Esophagus muscularis mucosa (tissue), 4 donors: ENCODE results near the gene USP10. TPM values are rescaled to one million over a fixed set of nuclear protein-coding genes. Genes with fewer than 3 reads are reported as not detected.

Experiments used
- DNase-seq: peaks from one replicate; pipeline ENCODE4 v3.0.0-alpha.2; 2017; ENCODE audit errors: extremely low spot score
- H3K27ac ChIP-seq, 4 donors: fragments of 200-600 bp; sonication (generic); replicated peaks in 1 of 4; 1 replicate in 3 of 4; 2 replicates in 1 of 4; pipeline ENCODE4 v1.5.1; 2016 to 2019; ENCODE audit warnings: mild to moderate bottlenecking in 1 of 4
- H3K27me3 ChIP-seq, 4 donors: fragments of 200-600 bp; sonication (generic); one replicate each; pipeline versions ENCODE4 v1.5.1 to v1.6.0; 2016 to 2019
- H3K36me3 ChIP-seq, 4 donors: fragments of 200-600 bp; sonication (generic); one replicate each; pipeline ENCODE4 v1.5.1; 2016 to 2019
- H3K4me1 ChIP-seq, 4 donors: fragments of 200-600 bp; sonication (generic); one replicate each; pipeline ENCODE4 v1.5.1; 2016 to 2019
- H3K4me3 ChIP-seq, 4 donors: fragments of 200-600 bp; sonication (generic); 1 replicate in 2 of 4; 2 replicates in 2 of 4; pipeline ENCODE4 v1.5.1; 2016 to 2019; ENCODE audit warnings: mild to moderate bottlenecking in 4 of 4, moderate library complexity in 1 of 4
- H3K9me3 ChIP-seq, 4 donors: fragments of 200-600 bp; sonication (generic); 1 replicate in 3 of 4; 2 replicates in 1 of 4; pipeline ENCODE4 v1.5.1; 2016 to 2019
- CTCF ChIP-seq, 3 experiments: fragments of 200-600 bp in 2 of 3; fragments of 450-650 bp in 1 of 3; sonication (generic) in 2 of 3; IDR thresholded peaks; one replicate each; pipeline ENCODE4 v1.5.1; 2017 to 2019; ENCODE audit warnings: antibody characterized with exemption in 3 of 3, mild to moderate bottlenecking in 2 of 3, moderate library complexity in 1 of 3
- EP300 ChIP-seq: sonication (generic); formaldehyde crosslinking; IDR thresholded peaks from one replicate; pipeline ENCODE4 v1.6.1; 2017; ENCODE audit warnings: antibody characterized with exemption
- POLR2A ChIP-seq: fragments of 450-650 bp; IDR thresholded peaks from one replicate; pipeline ENCODE4 v1.6.1; 2017; ENCODE audit warnings: antibody characterized with exemption, moderate library complexity, mild to moderate bottlenecking, low read depth
- POLR2AphosphoS5 ChIP-seq, 2 donors: sonication (generic); formaldehyde crosslinking; IDR thresholded peaks; one replicate each; pipeline ENCODE4 v1.6.1; 2017; ENCODE audit warnings: antibody characterized with exemption in 2 of 2
- WGBS: methylation state at CpG from one replicate; pipeline ENCODE4 v1.1.5; 2018; 5-methylcytosine and 5-hydroxymethylcytosine counted together
- intact Hi-C: fragments of 100-400 bp; cut with DNase I; formaldehyde crosslinking; loops from one replicate; pipeline ENCODE4 v1.15.1; 2023
- total RNA-seq, 4 donors: library from RNA; depleted of rRNA; stranded (reverse); fragments of >200 nt; gene quantifications; one replicate each; pipeline versions ENCODE4 v1.1.0 to v1.2.1, GENCODE V29; 2016

Gene USP10
- total RNA-seq, 4 donors from 2014 or later: 45.3 to 71.2 (median 59.3) TPM

- H3K4me1 ChIP-seq: peaks cover 7 to 52% (median 34%) of the 10 kb centered on the region in 4 donors
- intact Hi-C loops: no loop called here
- no peak overlapping the region for H3K4me3 ChIP-seq
- H3K9me3 ChIP-seq: no peaks in the 10 kb centered on the region
- 82% methylated on average over 6 of the region's 7 CpGs for WGBS
- peaks cover 0 to 7% (median 0%) of the 10 kb centered on the region in 4 donors for H3K36me3 ChIP-seq
- H3K27me3 ChIP-seq: no peaks in the 10 kb centered on the region
- TF ChIP-seq POLR2AphosphoS5 (IDR thresholded peaks at IDR 0.05): no peak
- no peak for TF ChIP-seq EP300
- no peak for DNase-seq
- no peak overlapping the region for H3K27ac ChIP-seq
These were observed 16.9 kb downstream of the USP10 start for GRCh38 chr16:84716740-84717139.

GRCh38 chr16:84717484-84717883 is 17.7 kb downstream of the USP10 start:
- no peaks in the 10 kb centered on the region for H3K27me3 ChIP-seq
- H3K4me3 ChIP-seq: no peak overlapping the region
- H3K27ac ChIP-seq: no peak overlapping the region
- H3K36me3 ChIP-seq: peaks cover 0 to 7% (median 0%) of the 10 kb centered on the region in 4 donors
- peaks cover 7 to 49% (median 28%) of the 10 kb centered on the region in 4 donors for H3K4me1 ChIP-seq
- WGBS: 94% methylated on average over 2 of the region's 2 CpGs
- intact Hi-C loops: no loop called here
- no peak for DNase-seq
- no peaks in the 10 kb centered on the region for H3K9me3 ChIP-seq
- TF ChIP-seq POLR2A: no peak
- no peak for TF ChIP-seq POLR2AphosphoS5 (IDR thresholded peaks at IDR 0.05)
- TF ChIP-seq CTCF (IDR thresholded peaks at IDR 0.05): no peak
- no peak for TF ChIP-seq EP300

DNA sequence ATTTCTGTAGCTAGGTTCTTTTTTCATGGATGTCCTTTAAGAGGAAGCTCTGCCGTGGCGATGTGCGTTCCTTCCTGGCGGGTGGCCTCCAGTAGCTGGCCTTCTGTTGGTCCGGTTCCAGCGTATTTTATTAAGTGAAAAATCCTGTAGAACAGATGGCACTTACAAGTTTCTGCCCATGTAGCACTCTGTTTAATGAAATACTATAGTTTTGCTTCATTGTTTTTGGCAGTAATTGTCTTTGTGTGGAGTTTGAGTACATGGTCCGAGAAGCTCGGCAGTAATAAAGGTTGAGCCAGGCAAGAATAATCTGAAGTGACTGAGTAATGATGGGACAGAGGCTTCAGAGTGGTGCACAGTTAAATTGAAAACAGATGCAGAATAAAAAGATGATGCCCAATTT is 20.4 kb downstream of the USP10 start:
- TF ChIP-seq POLR2A (no peak), POLR2AphosphoS5 (IDR thresholded peaks at IDR 0.05) (no peak), EP300 (no peak), CTCF (IDR thresholded peaks at IDR 0.05) (no peak)
- Histone ChIP-seq H3K36me3 (peaks cover 0 to 7% (median 0%) of the 10 kb centered on the region in 4 donors), H3K27me3 (no peaks in the 10 kb centered on the region), H3K27ac (no peak overlapping the region), H3K4me1 (peaks cover 30 to 58% (median 40%) of the 10 kb centered on the region in 4 donors), H3K9me3 (no peaks in the 10 kb centered on the region), H3K4me3 (no peak overlapping the region)
- intact Hi-C loops: no loop called here
- WGBS: 78% methylated on average over 8 of the region's 8 CpGs
- no peak for DNase-seq

DNA sequence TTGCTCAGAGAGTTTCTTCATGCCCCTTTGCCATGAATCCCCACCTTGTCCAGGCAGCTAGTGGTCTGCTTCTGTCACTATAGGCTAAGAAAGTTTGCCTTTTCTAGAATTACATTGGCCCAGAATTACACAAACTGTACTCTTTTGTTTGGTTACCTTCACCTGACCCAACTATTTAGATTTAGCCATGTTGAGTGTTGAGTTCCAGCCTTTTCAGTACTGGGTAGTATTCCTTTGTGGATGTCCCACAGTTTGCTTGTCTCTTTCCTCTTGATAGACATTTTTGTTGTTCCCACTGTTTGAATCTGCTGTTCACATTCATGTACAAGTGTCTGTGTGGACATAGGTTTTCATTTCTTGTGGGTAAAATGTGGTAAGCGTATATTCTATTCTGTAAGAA is 22.3 kb downstream of the USP10 start:
- Histone ChIP-seq H3K27ac (no peak overlapping the region), H3K27me3 (no peaks in the 10 kb centered on the region), H3K36me3 (no peaks in the 10 kb centered on the region), H3K4me3 (no peak overlapping the region), H3K9me3 (no peaks in the 10 kb centered on the region), H3K4me1 (peaks cover 40 to 64% (median 53%) of the 10 kb centered on the region in 4 donors)
- DNase-seq: no peak
- intact Hi-C loops: no loop called here
- 94% methylated on average over 1 of the region's 1 CpG for WGBS
- TF ChIP-seq POLR2AphosphoS5 (IDR thresholded peaks at IDR 0.05) (no peak), CTCF (IDR thresholded peaks at IDR 0.05) (no peak), POLR2A (no peak), EP300 (no peak)

- Histone ChIP-seq H3K27me3 (no peaks in the 10 kb centered on the region), H3K4me1 (peaks cover 35 to 65% (median 53%) of the 10 kb centered on the region in 4 donors), H3K9me3 (no peaks in the 10 kb centered on the region), H3K4me3 (no peak overlapping the region), H3K27ac (no peak overlapping the region), H3K36me3 (no peaks in the 10 kb centered on the region)
- intact Hi-C loops: loop anchor here (2.0 kb wide), 1 partner anchor 101 kb away; no protein-coding TSS in a partner anchor
- no peak for TF ChIP-seq CTCF (IDR thresholded peaks at IDR 0.05)
- TF ChIP-seq EP300: no peak
- no peak for TF ChIP-seq POLR2AphosphoS5 (IDR thresholded peaks at IDR 0.05)
- 100% methylated on average over 1 of the region's 1 CpG for WGBS
- no peak for DNase-seq
These were observed 24.1 kb downstream of the USP10 start for GRCh38 chr16:84723906-84724305.
